HEK293T (cell line): ENCODE data around the gene IDH3A.

Experiments
- BHLHE40 ChIP-seq: fragments of 450-650 bp; IDR thresholded peaks from 2 replicates; pipeline ENCODE4 v1.6.1; 2016; ENCODE audit warnings: mild to moderate bottlenecking, moderate library complexity, borderline replicate concordance
- CTBP1 ChIP-seq: fragments of 450-650 bp; IDR thresholded peaks from 2 replicates; pipeline ENCODE4 v1.6.1; 2016; ENCODE audit warnings: borderline replicate concordance
- ELF4 ChIP-seq: fragments of 450-650 bp; IDR thresholded peaks from 2 replicates; pipeline ENCODE4 v1.6.1; 2017; ENCODE audit warnings: antibody characterized with exemption
- FOXA1 ChIP-seq: fragments of 450-650 bp; IDR thresholded peaks from 2 replicates; pipeline ENCODE4 v1.6.1; 2016; ENCODE audit warnings: mild to moderate bottlenecking
- FOXM1 ChIP-seq: fragments of 450-650 bp; IDR thresholded peaks from 2 replicates; pipeline ENCODE4 v1.6.1; 2017; ENCODE audit warnings: mild to moderate bottlenecking, borderline replicate concordance
- HDGF ChIP-seq: fragments of 450-650 bp; IDR thresholded peaks from 2 replicates; pipeline ENCODE4 v1.6.1; 2017; ENCODE audit warnings: antibody characterized with exemption, borderline replicate concordance
- L3MBTL2 ChIP-seq: fragments of 450-650 bp; conservative IDR thresholded peaks from 2 replicates; pipeline ENCODE4 v1.6.1; 2016; ENCODE audit warnings: mild to moderate bottlenecking
- NFRKB ChIP-seq: fragments of 450-650 bp; IDR thresholded peaks from 2 replicates; pipeline ENCODE4 v1.6.1; 2016; ENCODE audit warnings: mild to moderate bottlenecking, moderate library complexity
- SUZ12 ChIP-seq: fragments of 450-650 bp; IDR thresholded peaks from 2 replicates; pipeline ENCODE4 v1.6.1; 2016; ENCODE audit warnings: mild to moderate bottlenecking
- TARDBP ChIP-seq: fragments of 450-650 bp; IDR thresholded peaks from 2 replicates; pipeline ENCODE4 v1.6.1; 2016
- ZNF384 ChIP-seq: fragments of 450-650 bp; IDR thresholded peaks from 2 replicates; pipeline ENCODE4 v1.6.1; 2016

DNA sequence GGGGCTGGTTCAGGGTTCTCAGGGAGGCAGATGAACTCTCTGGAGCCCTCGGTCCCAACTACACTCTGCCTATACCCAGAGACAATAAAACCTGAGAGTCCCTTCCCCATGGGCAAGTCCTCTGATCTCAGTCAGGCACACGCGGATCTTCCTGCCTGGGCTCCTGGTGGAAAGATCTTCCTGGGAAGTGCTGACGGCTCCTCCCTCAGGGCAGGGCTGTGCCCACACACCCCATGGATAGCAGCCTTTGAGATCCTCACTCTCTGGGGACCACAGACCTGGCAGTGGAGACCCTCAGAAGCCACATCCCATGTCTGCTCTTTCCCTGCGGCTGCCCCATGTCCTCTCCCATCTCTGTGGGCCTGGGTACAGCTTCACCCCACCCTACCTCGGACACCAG, 46.4 kb upstream of the IDH3A start:
- TF ChIP-seq BHLHE40 (no peak), ELF4 (no peak), NFRKB (no peak), FOXM1 (no peak), TARDBP (no peak), HDGF (no peak), CTBP1 (no peak), L3MBTL2 (no peak), FOXA1 (no peak), ZNF384 (no peak), SUZ12 (no peak)
